Islet precursor cell (in vitro differentiated cells): ENCODE results near the gene C1orf146.
"Not testable (repeated sequence)": the region's sequence is repeated elsewhere in the genome, so short reads cannot be mapped to it uniquely, and the experiment has no call there.

ENCODE experiments used
- DNase-seq: peaks from one replicate; pipeline ENCODE4 v3.0.0-alpha.2; 2018

The C1orf146 gene

DNA sequence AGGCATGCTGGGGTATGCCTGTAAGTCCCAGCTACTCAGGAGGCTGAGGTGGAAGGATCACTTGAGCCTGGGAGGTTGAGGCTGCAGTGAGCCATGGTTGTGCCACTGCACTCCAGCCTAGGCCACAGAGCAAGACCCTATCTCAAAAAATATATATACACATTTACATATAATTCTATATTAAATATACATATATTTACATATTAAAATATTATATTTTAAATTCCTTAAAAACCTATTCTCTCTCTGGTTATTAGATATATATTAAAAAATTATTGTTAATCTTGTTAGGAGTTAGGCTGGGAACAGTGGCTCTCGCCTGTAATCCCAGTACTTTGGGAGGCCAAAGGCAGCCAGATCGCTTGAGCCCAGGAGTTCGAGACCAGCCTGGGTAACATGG, 58.4 kb downstream of the C1orf146 start:
- DNase-seq: no peak

- no peak for DNase-seq
Observed at GRCh38 chr1:92277105-92277723, 59.5 kb downstream of the C1orf146 start.

DNA sequence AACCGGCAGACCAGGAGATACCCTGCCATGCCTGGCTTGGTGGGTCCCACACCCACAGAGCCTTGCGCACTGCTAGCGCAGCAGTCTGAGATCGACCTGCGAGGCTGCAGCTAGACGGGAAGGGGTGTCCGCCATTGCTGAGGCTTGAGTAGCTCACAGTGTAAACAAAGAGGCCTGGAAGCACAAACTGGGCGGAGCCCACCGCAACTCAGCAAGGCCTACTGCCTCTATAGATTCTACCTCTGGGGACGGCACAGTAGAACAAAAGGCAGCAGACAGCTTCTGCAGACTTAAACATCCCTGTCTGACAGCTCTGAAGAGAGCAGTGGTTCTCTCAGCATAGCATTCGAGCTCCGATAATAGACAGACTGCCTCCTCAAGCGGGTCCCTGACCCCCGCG, 62.1 kb downstream of the C1orf146 start:
- DNase-seq: not testable (repeated sequence)

DNA sequence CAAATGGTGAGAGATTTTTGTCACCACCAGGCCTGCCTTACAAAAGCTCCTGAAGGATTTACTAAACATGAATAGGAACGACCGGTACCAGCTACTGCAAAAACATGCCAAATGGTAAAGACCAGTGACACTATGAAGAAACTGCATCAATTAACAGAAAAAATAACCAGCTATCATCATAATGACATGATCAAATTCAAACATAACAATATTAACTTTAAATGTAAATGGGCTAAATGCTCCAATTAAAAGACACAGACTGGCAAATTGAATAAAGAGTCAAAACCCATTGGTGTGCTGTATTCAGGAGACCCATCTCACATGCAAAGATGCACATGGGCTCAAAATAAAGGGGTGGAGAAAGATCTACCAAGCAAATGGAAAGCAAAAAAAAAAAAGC, 63.7 kb downstream of the C1orf146 start:
- not testable (repeated sequence) for DNase-seq

DNA sequence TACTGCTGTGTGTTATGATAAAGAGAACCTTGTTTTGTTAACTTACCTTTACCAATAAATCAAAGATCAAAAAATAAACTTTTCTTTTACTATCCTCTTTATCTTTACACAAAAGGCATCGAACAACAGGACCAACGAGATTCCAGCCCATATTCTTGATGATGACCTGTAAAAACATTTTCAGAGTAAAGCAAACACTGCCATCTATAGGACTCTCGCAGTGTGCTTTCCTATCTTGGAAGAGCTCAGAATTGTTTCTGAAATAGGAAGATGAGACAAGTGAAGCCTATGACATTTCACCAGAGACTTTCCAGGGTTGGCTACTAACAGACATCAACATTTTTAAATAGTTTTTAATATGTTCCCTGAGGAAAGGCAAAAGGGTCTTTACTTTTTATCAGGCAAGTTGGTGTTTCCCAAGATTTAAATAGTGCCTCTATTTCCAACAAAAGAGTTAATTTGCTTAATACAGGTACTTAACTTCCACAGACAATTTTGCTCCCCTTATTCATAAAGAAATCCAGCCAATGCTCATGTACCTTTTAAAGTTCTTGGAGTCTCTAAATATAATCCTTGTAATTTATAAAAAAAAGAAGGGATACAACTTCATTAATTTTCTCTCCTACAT, 73.8 kb downstream of the C1orf146 start:
- DNase-seq: no peak
